Ovary (tissue), 9 donors: Measurements from ENCODE around the gene ERAL1. TPM values are rescaled to one million over a fixed set of nuclear protein-coding genes. Genes with fewer than 3 reads are reported as not detected.

ENCODE experiments used
- DNase-seq, 5 donors: peaks; one replicate each; pipeline ENCODE4 v3.0.0-alpha.2; 2019 to 2020
- H3K27ac ChIP-seq, 2 donors: fragments of 200-600 bp; one replicate each; pipeline versions ENCODE4 v1.5.1 to v1.8.0; 2019 to 2022
- H3K27me3 ChIP-seq: fragments of 200-600 bp; one replicate; pipeline ENCODE4 v1.8.0; 2022
- H3K36me3 ChIP-seq: fragments of 200-600 bp; sonication (generic); one replicate; pipeline ENCODE4 v1.5.1; 2019
- H3K4me1 ChIP-seq: one replicate; pipeline ENCODE4 v1.8.1; 2013; ENCODE audit warnings: mild to moderate bottlenecking, moderate library complexity; ENCODE audit not compliant: insufficient read depth
- H3K4me3 ChIP-seq: fragments of 200-600 bp; sonication (generic); one replicate; pipeline ENCODE4 v1.5.1; 2017
- H3K9me3 ChIP-seq, 2 donors: fragments of 200-600 bp in 1 of 2; sonication (generic) in 1 of 2; one replicate each; pipeline versions ENCODE4 v1.5.1 to v1.8.1; 2013 to 2019; ENCODE audit warnings: mild to moderate bottlenecking in 1 of 2, moderate library complexity in 1 of 2
- CTCF ChIP-seq, 3 donors: fragments of 450-650 bp in 2 of 3; fragments of 200-600 bp in 1 of 3; IDR thresholded peaks; one replicate each; pipeline versions ENCODE4 v1.5.1 to v1.8.0; 2016 to 2022; ENCODE audit warnings: antibody characterized with exemption in 3 of 3, mild to moderate bottlenecking in 1 of 3
- EP300 ChIP-seq: sonication (generic); formaldehyde crosslinking; IDR thresholded peaks from one replicate; pipeline ENCODE4 v1.6.1; 2017; ENCODE audit warnings: antibody characterized with exemption
- POLR2A ChIP-seq: fragments of 450-650 bp; IDR thresholded peaks from one replicate; pipeline ENCODE4 v1.6.1; 2017; ENCODE audit warnings: antibody characterized with exemption, mild to moderate bottlenecking, moderate library complexity
- WGBS, 3 donors: extraction: QIAGEN DNeasy Blood & Tissue Kit in 1 of 3; methylation state at CpG; one replicate each; pipeline versions ENCODE4 v1.1.5 to v1.1.7; 2013 to 2017; 5-methylcytosine and 5-hydroxymethylcytosine counted together
- intact Hi-C, 4 donors: fragments of 100-400 bp; cut with DNase I; formaldehyde crosslinking; loops; one replicate each; pipeline versions ENCODE4 v1.11.0 to v1.15.1; 2022 to 2023
- polyA plus RNA-seq, 2 donors: library from polyadenylated mRNA; stranded (reverse); fragments of 200-250 nt in 1 of 2; fragments of 350-450 nt in 1 of 2; fragmentation: Illumina TruSeq in 1 of 2; extraction: RNeasy Lipid Tissue Mini Kit (QIAGEN cat#74804) in 1 of 2; gene quantifications; one replicate each; pipeline ENCODE4 v1.2.3, GENCODE V29; 2013 to 2014
- total RNA-seq, 7 donors: library from RNA; depleted of rRNA in 2 of 7; stranded (reverse); fragments of >200 nt in 2 of 7; fragmentation: NEBNext Ultra II Directional in 3 of 7; extraction: Animal tissue kit (Norgen Biotek cat#: 25700) in 3 of 7; gene quantifications; one replicate each; pipeline versions ENCODE4 v1.1.0 to v1.2.4, GENCODE V29; 2016 to 2023
- donor health status: DM: no; HTN: no; CAD: no; lungs with moderate emphysema.
- donor health status: DM: no; HTN: no; CAD: no.
- donor health status: Bipolar disorder and iron deficiency.
- donor health status: DM: yes; HTN: yes; CAD: no.
- donor health status: DM: no; HTN: no; CAD: no.
- donor health status: DM: yes; HTN: yes; CAD: no.

ERAL1 gene
- total and polyA plus RNA-seq, 9 donors: 18.8 to 61.9 (median 28.9) TPM

DNA sequence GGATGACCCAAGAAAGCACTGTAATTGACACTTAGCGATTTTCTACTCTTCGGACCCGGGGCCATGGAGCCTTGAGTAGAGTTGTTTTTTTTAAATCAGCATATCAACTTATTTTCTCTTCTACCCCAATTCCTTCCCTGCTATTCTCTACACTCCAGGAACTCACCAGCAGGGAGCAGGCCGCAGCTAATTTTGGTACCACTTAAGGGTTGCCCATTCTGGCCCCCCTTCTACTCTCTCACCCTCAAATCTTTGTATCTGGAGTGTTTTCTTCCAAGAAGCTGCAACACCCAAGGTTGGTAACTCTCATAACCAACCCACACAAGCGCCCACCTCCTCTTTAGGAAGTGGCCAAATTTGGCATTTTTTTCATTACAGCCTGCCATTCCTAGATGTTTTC lies 5.5 kb upstream of the ERAL1 start:
- no peak for DNase-seq
- H3K9me3 ChIP-seq: no peaks in the 10 kb centered on the region
- TF ChIP-seq POLR2A (no peak), CTCF (IDR thresholded peaks at IDR 0.05) (no peak)
- H3K27me3 ChIP-seq: no peaks in the 10 kb centered on the region
- 75 to 85% (median 78%) methylated on average over 5 of the region's 5 CpGs for WGBS, 3 donors
- H3K36me3 ChIP-seq: no peaks in the 10 kb centered on the region
- H3K4me3 ChIP-seq: no peak overlapping the region
- intact Hi-C loops: loop anchor here in 1 of 4 donors (10.0 kb wide), 1 partner anchor 56 kb away; the partner anchor contains the start of gene DHRS13
- no peak overlapping the region for H3K27ac ChIP-seq
- no peaks in the 10 kb centered on the region for H3K4me1 ChIP-seq

GRCh38 chr17:28853295-28853694 lies 1.5 kb upstream of the ERAL1 start:
- WGBS, 3 donors: 86 to 93% (median 87%) methylated on average over 2 of the region's 2 CpGs
- no peaks in the 10 kb centered on the region for H3K9me3 ChIP-seq
- H3K27me3 ChIP-seq: no peaks in the 10 kb centered on the region
- H3K4me3 ChIP-seq: no peak overlapping the region
- no peak overlapping the region for H3K27ac ChIP-seq
- TF ChIP-seq POLR2A (no peak), CTCF (IDR thresholded peaks at IDR 0.05) (no peak), EP300 (no peak)
- H3K4me1 ChIP-seq: peaks cover 1% of the 10 kb centered on the region
- no peak for DNase-seq
- H3K36me3 ChIP-seq: no peaks in the 10 kb centered on the region
- intact Hi-C loops: loop anchor here in 1 of 4 donors (10.0 kb wide), 1 partner anchor 88 kb away; no protein-coding TSS in a partner anchor

DNA sequence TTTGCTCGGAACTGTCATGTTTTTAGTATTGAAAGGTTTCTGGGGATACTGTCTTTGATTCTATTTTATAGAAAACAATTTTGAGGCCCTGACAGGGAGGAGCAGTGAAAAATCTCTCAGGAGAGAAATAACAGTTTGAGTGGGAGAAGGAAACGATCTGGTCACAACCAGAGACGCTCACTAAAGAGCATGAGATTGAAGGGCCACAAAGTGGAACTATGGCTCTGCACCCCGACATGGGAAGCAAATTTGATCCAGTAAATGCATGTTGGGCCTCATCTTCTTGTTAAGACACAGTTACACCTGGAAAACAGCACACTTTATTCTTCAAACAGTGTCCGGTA lies 492 bp downstream of the ERAL1 start:
- Histone ChIP-seq H3K27ac (peak overlapping the region; percentile 40 to 73), H3K4me3 (peak overlapping the region; percentile 67)
- intact Hi-C loops: loop anchor here in 1 of 4 donors (10.0 kb wide), 1 partner anchor 91 kb away; no protein-coding TSS in a partner anchor

GRCh38 chr17:28856028-28856574 lies 1.3 kb downstream of the ERAL1 start:
- no peak overlapping the region for H3K4me3 ChIP-seq
- WGBS, 3 donors: 84 to 91% (median 88%) methylated on average over 5 of the region's 5 CpGs
- no peaks in the 10 kb centered on the region for H3K27me3 ChIP-seq
- no peak overlapping the region for H3K27ac ChIP-seq
- H3K4me1 ChIP-seq: peaks cover 1% of the 10 kb centered on the region
- DNase-seq: no peak
- H3K36me3 ChIP-seq: no peaks in the 10 kb centered on the region
- TF ChIP-seq POLR2A: no peak
- TF ChIP-seq CTCF (IDR thresholded peaks at IDR 0.05): no peak
- TF ChIP-seq EP300: no peak
- no peaks in the 10 kb centered on the region for H3K9me3 ChIP-seq
- intact Hi-C loops: loop anchor here in 1 of 4 donors (10.0 kb wide), 1 partner anchor 91 kb away; no protein-coding TSS in a partner anchor

More for the DNA sequence above, 492 bp downstream of the ERAL1 start:
- TF ChIP-seq POLR2A: no peak
- no peak for TF ChIP-seq EP300
- TF ChIP-seq CTCF (IDR thresholded peaks at IDR 0.05): no peak
- Histone ChIP-seq H3K36me3 (no peaks in the 10 kb centered on the region), H3K4me1 (peaks cover 1% of the 10 kb centered on the region), H3K27me3 (no peaks in the 10 kb centered on the region), H3K9me3 (no peaks in the 10 kb centered on the region)
- 13 to 15% (median 14%) methylated on average over 5 of the region's 5 CpGs for WGBS, 3 donors
- no peak for DNase-seq
